AG04450 (cell line): ENCODE results near the gene INTS4. TPM values are rescaled to one million over a fixed set of nuclear protein-coding genes. Genes with fewer than 3 reads are reported as not detected.

Source experiments
- CTCF ChIA-PET: fragments of 300-600, 350-600 bp; formaldehyde crosslinking; extraction: SDS; loops from one replicate; lab custom pipeline; 2022; ENCODE audit warnings: antibody characterized with exemption, inconsistent platforms; lab: Charles Lee
- POLR2A ChIA-PET: fragments of 350-600 bp; formaldehyde crosslinking; extraction: SDS; loops from one replicate; lab custom pipeline; 2021; ENCODE audit warnings: antibody characterized with exemption, inconsistent platforms; lab: Yijun Ruan, JAX
- DNase-seq: peaks from one replicate; pipeline ENCODE4 v3.0.0-alpha.2; 2011; ENCODE audit warnings: low read depth, low spot score
- H3K27ac ChIP-seq: one replicate; pipeline ENCODE4 v1.5.1; 2012; ENCODE audit warnings: low read depth, low read length, control low read depth
- H3K27me3 ChIP-seq: one replicate; pipeline ENCODE4 v1.6.0; 2012; ENCODE audit warnings: low read length; ENCODE audit not compliant: control insufficient read depth, insufficient read depth
- H3K4me3 ChIP-seq: 2 replicates; pipeline ENCODE4 v1.5.1; 2011; ENCODE audit warnings: mild to moderate bottlenecking, low read depth, low read length, control low read depth
- H3K9me3 ChIP-seq: 2 replicates; pipeline ENCODE4 v1.5.1; 2012; ENCODE audit warnings: low read length; ENCODE audit not compliant: control insufficient read depth, insufficient read depth
- CTCF ChIP-seq: IDR thresholded peaks from 2 replicates; pipeline ENCODE4 v1.5.1; 2011; ENCODE audit warnings: low read depth, low read length, control low read depth, inconsistent platforms
- polyA plus RNA-seq: library from polyadenylated mRNA; depleted of rRNA; stranded (reverse); fragments of >200 nt; gene quantifications from 2 replicates; pipeline ENCODE4 v1.2.3, GENCODE V29; 2011

Gene INTS4
- polyA plus RNA-seq, 1 experiment = 28.4 TPM

- DNase-seq = peak; percentile 54
- H3K4me3 ChIP-seq = peak overlapping the region; percentile 12; the same call in 1 of the 2 replicates
- ChIA-PET POLR2A (interaction anchor here (0.5 to 1.1 kb wide), 3 partner anchors 19 to 45 kb away, joined by 3 to 5 read pairs (median 4); partner anchors contain the start of gene INTS4), CTCF (interaction anchor here (0.6 to 1.5 kb wide), 3 partner anchors 9 to 1887 kb away, joined by 3 to 6 read pairs (median 4); no protein-coding TSS in a partner anchor)
- H3K27me3 ChIP-seq = no peaks in the 10 kb centered on the region
- H3K9me3 ChIP-seq = no peaks in the 10 kb centered on the region; the same call in 1 of the 2 replicates
- no peak for TF ChIP-seq CTCF
- peak overlapping the region; percentile 79 for H3K27ac ChIP-seq
Observed at GRCh38 chr11:78039919-78040671, 45.6 kb upstream of the INTS4 start.

- DNase-seq = no peak
- H3K4me3 ChIP-seq = no peak overlapping the region
- ChIA-PET CTCF (interaction anchor here (0.8 to 1.5 kb wide), 2 partner anchors 9 to 40 kb away, joined by 3 to 4 read pairs; no protein-coding TSS in a partner anchor), POLR2A (interaction anchor here (1.1 kb wide), 1 partner anchor 45 kb away, joined by 5 read pairs; the partner anchor contains the start of gene INTS4)
- H3K9me3 ChIP-seq = no peaks in the 10 kb centered on the region; the same call in 1 of the 2 replicates
- peak overlapping the region; percentile 79 for H3K27ac ChIP-seq
- no peaks in the 10 kb centered on the region for H3K27me3 ChIP-seq
- TF ChIP-seq CTCF = no peak
Observed at GRCh38 chr11:78039391-78039918, 45.0 kb upstream of the INTS4 start.

- H3K4me3 ChIP-seq = no peak overlapping the region
- POLR2A ChIA-PET = no interaction called here
- H3K27me3 ChIP-seq = no peaks in the 10 kb centered on the region
- CTCF ChIA-PET = interaction anchor here (0.8 kb wide), 1 partner anchor 10 kb away, joined by 3 read pairs; no protein-coding TSS in a partner anchor
- TF ChIP-seq CTCF = no peak
- DNase-seq = no peak
- no peaks in the 10 kb centered on the region; the same call in 1 of the 2 replicates for H3K9me3 ChIP-seq
- H3K27ac ChIP-seq = no peak overlapping the region
Observed at GRCh38 chr11:78038697-78039313, 44.3 kb upstream of the INTS4 start.

GRCh38 chr11:78037825-78038620 is 43.6 kb upstream of the INTS4 start:
- Histone ChIP-seq H3K4me3 (no peak overlapping the region), H3K27me3 (no peaks in the 10 kb centered on the region), H3K27ac (no peak overlapping the region), H3K9me3 (no peaks in the 10 kb centered on the region; the same call in 1 of the 2 replicates)
- no peak for TF ChIP-seq CTCF
- ChIA-PET CTCF (interaction anchor here (3.5 kb wide), 1 partner anchor 8 kb away, joined by 28 read pairs; no protein-coding TSS in a partner anchor), POLR2A (no interaction called here)
- no peak for DNase-seq
